Measurements from ENCODE around the gene MIEN1. TPM values are rescaled to one million over a fixed set of nuclear protein-coding genes. Genes with fewer than 3 reads are reported as not detected.

Gene MIEN1
- total and polyA plus RNA-seq, 2 of the 13 experiments (the other 11 are each of a cell fraction or from before 2014, with no cell fraction given): 40.6 to 56.6 TPM

DNA sequence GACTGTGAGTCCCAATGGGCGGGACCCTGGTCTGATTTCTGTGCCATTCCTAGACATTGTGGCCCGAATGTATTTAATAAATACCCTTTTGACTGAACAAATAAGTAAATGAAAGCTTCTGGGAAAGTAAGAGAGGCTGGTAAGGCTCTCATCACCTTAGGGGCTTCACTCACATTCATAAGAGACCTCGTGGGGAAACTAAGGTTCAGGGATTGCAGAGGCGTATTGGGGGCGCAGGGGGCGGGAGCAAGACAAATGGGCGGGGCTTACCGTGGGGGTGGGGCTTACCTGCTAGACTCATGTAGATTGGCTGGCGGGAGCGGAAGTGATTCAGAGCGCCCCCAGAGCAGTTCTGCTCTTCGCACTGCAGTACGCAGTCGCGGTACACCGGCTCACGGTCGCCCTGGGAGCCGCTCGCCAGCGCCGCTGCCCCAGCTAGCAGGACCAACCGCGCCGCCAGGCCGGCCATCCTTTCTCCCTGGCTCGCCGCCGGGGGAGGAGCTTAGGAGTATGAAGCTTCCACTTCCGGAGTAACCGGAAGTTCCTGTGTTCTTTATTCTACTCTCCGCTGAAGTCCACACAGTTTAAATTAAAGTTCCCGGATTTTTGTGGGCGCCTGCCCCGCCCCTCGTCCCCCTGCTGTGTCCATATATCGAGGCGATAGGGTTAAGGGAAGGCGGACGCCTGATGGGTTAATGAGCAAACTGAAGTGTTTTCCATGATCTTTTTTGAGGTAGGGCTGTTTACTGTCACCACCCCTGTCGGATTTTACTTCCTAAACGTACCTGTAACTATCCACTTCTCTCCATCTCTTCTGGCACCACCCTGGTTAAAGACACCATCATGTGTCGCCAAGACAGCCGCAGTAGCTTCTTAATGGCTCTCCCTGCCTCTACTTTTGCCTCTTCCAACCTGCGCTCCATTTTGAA, 42.5 kb downstream of the MIEN1 start, which contains the start of gene PGAP3 (continued):
- TF ChIP-seq MAZ (IDR thresholded peaks at IDR 0.05; ENCODE audit: borderline replicate concordance, low read depth, low read length) (no peak), MAZ (CRISPR knock-in tag; IDR thresholded peaks at IDR 0.05; ENCODE audit: low read depth) (peak; percentile 56), ZNF354B (CRISPR knock-in tag; IDR thresholded peaks at IDR 0.05) (peak; percentile 63; the same call in 1 of the 2 replicates), RXRB (CRISPR knock-in tag; IDR thresholded peaks at IDR 0.05; ENCODE audit: borderline replicate concordance) (peak; percentile 44; the same call in 1 of the 2 replicates), EP300 (IDR thresholded peaks at IDR 0.05; ENCODE audit: low read depth in 2 of 2, low read length in 2 of 2) (peak in 1 of 2 experiments; percentile 46; a peak in 2 of 4 replicates), EP300 (CRISPR knock-in tag; IDR thresholded peaks at IDR 0.05; ENCODE audit: borderline replicate concordance) (no peak), ZC3H4 (CRISPR knock-in tag; IDR thresholded peaks at IDR 0.05; ENCODE audit: borderline replicate concordance) (peak; percentile 42), CC2D1A (CRISPR knock-in tag; IDR thresholded peaks at IDR 0.05) (no peak), ZNF616 (CRISPR knock-in tag; IDR thresholded peaks at IDR 0.05; ENCODE audit: low read depth) (no peak), TCF7L2 (IDR thresholded peaks at IDR 0.05; ENCODE audit: low read depth, low read length) (no peak), ZNF557 (CRISPR knock-in tag; IDR thresholded peaks at IDR 0.05) (no peak), MEF2D (CRISPR knock-in tag; IDR thresholded peaks at IDR 0.05) (no peak; the same call in 1 of the 2 replicates), ZSCAN30 (CRISPR knock-in tag; IDR thresholded peaks at IDR 0.05) (no peak)
- TF ChIP-seq, protein P1, sequence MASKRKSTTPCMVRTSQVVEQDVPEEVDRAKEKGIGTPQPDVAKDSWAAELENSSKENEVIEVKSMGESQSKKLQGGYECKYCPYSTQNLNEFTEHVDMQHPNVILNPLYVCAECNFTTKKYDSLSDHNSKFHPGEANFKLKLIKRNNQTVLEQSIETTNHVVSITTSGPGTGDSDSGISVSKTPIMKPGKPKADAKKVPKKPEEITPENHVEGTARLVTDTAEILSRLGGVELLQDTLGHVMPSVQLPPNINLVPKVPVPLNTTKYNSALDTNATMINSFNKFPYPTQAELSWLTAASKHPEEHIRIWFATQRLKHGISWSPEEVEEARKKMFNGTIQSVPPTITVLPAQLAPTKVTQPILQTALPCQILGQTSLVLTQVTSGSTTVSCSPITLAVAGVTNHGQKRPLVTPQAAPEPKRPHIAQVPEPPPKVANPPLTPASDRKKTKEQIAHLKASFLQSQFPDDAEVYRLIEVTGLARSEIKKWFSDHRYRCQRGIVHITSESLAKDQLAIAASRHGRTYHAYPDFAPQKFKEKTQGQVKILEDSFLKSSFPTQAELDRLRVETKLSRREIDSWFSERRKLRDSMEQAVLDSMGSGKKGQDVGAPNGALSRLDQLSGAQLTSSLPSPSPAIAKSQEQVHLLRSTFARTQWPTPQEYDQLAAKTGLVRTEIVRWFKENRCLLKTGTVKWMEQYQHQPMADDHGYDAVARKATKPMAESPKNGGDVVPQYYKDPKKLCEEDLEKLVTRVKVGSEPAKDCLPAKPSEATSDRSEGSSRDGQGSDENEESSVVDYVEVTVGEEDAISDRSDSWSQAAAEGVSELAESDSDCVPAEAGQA (IDR thresholded peaks at IDR 0.05; ENCODE audit: low read depth): no peak
- TF ChIP-seq, protein P1 (CRISPR knock-in tag; IDR thresholded peaks at IDR 0.05; ENCODE audit: borderline replicate concordance): peak; percentile 72; the same call in 1 of the 2 replicates
- TF ChIP-seq, protein P2, sequence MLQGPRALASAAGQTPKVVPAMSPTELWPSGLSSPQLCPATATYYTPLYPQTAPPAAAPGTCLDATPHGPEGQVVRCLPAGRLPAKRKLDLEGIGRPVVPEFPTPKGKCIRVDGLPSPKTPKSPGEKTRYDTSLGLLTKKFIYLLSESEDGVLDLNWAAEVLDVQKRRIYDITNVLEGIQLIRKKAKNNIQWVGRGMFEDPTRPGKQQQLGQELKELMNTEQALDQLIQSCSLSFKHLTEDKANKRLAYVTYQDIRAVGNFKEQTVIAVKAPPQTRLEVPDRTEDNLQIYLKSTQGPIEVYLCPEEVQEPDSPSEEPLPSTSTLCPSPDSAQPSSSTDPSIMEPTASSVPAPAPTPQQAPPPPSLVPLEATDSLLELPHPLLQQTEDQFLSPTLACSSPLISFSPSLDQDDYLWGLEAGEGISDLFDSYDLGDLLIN (CRISPR knock-in tag; IDR thresholded peaks at IDR 0.05; ENCODE audit: borderline replicate concordance): peak; percentile 63; the same call in 1 of the 2 replicates
- TF ChIP-seq, protein P3, sequence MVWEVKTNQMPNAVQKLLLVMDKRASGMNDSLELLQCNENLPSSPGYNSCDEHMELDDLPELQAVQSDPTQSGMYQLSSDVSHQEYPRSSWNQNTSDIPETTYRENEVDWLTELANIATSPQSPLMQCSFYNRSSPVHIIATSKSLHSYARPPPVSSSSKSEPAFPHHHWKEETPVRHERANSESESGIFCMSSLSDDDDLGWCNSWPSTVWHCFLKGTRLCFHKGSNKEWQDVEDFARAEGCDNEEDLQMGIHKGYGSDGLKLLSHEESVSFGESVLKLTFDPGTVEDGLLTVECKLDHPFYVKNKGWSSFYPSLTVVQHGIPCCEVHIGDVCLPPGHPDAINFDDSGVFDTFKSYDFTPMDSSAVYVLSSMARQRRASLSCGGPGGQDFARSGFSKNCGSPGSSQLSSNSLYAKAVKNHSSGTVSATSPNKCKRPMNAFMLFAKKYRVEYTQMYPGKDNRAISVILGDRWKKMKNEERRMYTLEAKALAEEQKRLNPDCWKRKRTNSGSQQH (CRISPR knock-in tag; IDR thresholded peaks at IDR 0.05; ENCODE audit: low read depth): peak; percentile 67; the same call in 1 of the 2 replicates
- TF ChIP-seq, protein P4, sequence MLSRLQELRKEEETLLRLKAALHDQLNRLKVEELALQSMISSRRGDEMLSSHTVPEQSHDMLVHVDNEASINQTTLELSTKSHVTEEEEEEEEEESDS (CRISPR knock-in tag; IDR thresholded peaks at IDR 0.05; ENCODE audit: borderline replicate concordance): no peak

Data from HepG2 (cell line).